ENCODE results near the gene PEX16.

PEX16 gene

DNA sequence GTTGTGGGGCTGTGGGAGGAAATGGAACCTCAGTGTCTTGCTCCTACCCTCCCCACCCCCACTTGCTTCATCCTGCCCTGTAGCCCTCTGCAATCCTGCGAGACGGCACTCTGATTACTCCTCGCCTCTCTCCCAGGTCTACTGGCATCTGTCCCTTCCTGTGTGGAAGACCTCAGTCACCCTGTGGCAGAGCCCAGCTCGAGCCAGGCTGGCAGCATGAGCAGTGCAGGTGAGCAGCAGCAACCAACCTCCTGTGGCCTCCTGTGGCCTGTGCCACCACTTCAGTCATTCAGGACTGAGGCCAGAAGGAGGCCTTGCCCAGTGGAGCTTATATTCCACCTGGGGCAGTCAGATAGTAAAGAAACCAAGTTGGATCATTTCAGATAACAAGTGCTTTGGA lies 47.0 kb downstream of the PEX16 start:
- TF ChIP-seq, protein P1, sequence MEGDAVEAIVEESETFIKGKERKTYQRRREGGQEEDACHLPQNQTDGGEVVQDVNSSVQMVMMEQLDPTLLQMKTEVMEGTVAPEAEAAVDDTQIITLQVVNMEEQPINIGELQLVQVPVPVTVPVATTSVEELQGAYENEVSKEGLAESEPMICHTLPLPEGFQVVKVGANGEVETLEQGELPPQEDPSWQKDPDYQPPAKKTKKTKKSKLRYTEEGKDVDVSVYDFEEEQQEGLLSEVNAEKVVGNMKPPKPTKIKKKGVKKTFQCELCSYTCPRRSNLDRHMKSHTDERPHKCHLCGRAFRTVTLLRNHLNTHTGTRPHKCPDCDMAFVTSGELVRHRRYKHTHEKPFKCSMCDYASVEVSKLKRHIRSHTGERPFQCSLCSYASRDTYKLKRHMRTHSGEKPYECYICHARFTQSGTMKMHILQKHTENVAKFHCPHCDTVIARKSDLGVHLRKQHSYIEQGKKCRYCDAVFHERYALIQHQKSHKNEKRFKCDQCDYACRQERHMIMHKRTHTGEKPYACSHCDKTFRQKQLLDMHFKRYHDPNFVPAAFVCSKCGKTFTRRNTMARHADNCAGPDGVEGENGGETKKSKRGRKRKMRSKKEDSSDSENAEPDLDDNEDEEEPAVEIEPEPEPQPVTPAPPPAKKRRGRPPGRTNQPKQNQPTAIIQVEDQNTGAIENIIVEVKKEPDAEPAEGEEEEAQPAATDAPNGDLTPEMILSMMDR (IDR thresholded peaks at IDR 0.05; ENCODE audit: extremely low read depth, insufficient read depth, missing control alignments) = no peak
- DNase-seq (ENCODE audit: low spot score) = no peak
- in situ Hi-C loops (cut with MboI; ENCODE audit: low pct_unique_long_range_greater_than_20kb, low sequenced_read_pairs, unreplicated experiment) = no loop called here

- TF ChIP-seq, protein P1 (IDR thresholded peaks at IDR 0.05; ENCODE audit: extremely low read depth, insufficient read depth, missing control alignments) = no peak
- DNase-seq (ENCODE audit: low spot score) = no peak
- in situ Hi-C loops (cut with MboI; ENCODE audit: low pct_unique_long_range_greater_than_20kb, low sequenced_read_pairs, unreplicated experiment) = no loop called here
Measured at GRCh38 chr11:45869551-45869950, 48.1 kb downstream of the PEX16 start.

- DNase-seq (ENCODE audit: low spot score) = no peak
- in situ Hi-C loops (cut with MboI; ENCODE audit: low pct_unique_long_range_greater_than_20kb, low sequenced_read_pairs, unreplicated experiment) = no loop called here
- TF ChIP-seq, protein P1 (IDR thresholded peaks at IDR 0.05; ENCODE audit: extremely low read depth, insufficient read depth, missing control alignments) = no peak
Measured at GRCh38 chr11:45864041-45864440, 53.6 kb downstream of the PEX16 start.

DNA sequence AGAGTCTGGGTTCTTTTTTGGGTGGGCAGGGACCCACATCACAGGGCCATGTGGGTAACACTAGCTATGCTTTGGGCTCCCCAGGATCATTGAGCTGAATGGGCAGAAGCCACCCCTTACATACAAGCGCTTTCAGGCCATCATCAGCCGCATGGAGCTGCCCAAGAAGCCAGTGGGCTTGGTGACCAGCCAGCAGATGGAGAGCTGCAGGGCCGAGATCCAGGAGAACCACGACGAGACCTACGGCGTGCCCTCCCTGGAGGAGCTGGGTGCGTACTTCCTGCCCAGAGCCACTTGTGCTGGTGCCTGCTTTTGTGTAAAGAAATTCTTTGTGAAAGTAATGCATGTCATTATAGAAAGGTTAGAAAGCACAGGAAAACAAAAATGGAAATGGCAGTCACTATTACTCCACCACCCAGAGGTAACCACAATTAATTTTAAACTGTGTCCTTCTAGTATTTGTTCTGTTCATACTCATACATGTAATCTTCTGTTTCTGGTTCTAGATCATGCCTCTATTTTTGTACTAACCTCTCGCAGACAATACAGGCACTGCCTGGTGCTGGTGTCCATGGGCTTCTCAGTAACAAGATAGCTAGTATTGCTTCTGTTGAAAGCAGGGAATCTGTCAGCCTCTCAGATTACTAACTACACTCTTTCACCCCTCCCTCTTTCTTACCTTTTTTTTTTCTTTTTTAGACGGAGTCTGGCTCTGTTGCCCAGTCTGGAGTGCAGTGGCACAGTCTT lies 56.7 kb downstream of the PEX16 start:
- DNase-seq (ENCODE audit: low spot score) = no peak
- TF ChIP-seq, protein P1 (IDR thresholded peaks at IDR 0.05; ENCODE audit: extremely low read depth, insufficient read depth, missing control alignments) = no peak
- in situ Hi-C loops (cut with MboI; ENCODE audit: low pct_unique_long_range_greater_than_20kb, low sequenced_read_pairs, unreplicated experiment) = no loop called here

GRCh38 chr11:45860348-45860747 lies 57.3 kb downstream of the PEX16 start:
- TF ChIP-seq, protein P1 (IDR thresholded peaks at IDR 0.05; ENCODE audit: extremely low read depth, insufficient read depth, missing control alignments) = no peak
- DNase-seq (ENCODE audit: low spot score) = no peak
- in situ Hi-C loops (cut with MboI; ENCODE audit: low pct_unique_long_range_greater_than_20kb, low sequenced_read_pairs, unreplicated experiment) = no loop called here

Measured in GM13977 (cell line).